ENCODE results near the gene TMEM108. TPM values are rescaled to one million over a fixed set of nuclear protein-coding genes. Genes with fewer than 3 reads are reported as not detected.

The TMEM108 gene
- polyA plus RNA-seq, 1 of the 3 experiments (the other 2 are of a cell fraction) = 8.6 TPM

DNA sequence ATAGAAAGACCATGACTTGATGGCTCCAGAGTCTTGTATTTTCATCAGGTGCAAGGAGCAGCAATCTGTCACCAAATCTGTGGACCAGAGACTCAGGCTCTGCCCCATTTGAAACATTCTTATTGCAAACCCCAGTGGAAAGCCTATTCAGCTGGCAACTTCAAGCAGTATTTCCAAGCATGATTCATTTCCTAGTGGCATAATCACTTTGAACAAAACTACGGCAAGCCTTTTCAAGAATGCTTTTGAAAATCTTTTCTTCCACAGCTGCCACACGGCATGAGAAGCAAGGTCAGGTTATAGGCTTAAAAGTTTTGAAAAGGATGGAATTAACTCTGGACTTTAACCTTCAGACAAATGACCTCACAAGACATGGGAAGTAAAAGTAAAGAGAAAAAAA, 239.6 kb downstream of the TMEM108 start:
- peaks cover 10% of the 10 kb centered on the region for H3F3A ChIP-seq (replicated peaks; ENCODE audit: insufficient read depth)
- no peaks in the 10 kb centered on the region for H3K9me2 ChIP-seq
- peaks cover 0 to 7% of the 10 kb centered on the region in 2 experiments; a peak in 1 of 4 replicates for H3K4me1 ChIP-seq (ENCODE audit: control insufficient read depth in 1 of 2, insufficient read depth in 2 of 2, low read depth in 1 of 2, low read length in 1 of 2)
- DNase-seq = no peak
- H3K4me3 ChIP-seq (ENCODE audit: low read depth in 2 of 2, low read length in 1 of 2) = no peak overlapping the region
- TF ChIP-seq RFX5 (IDR thresholded peaks at IDR 0.05; ENCODE audit: low read length) = no peak
- TF ChIP-seq GABPA (IDR thresholded peaks at IDR 0.05; ENCODE audit: low read depth) = no peak
- TF ChIP-seq FOSL2 (IDR thresholded peaks at IDR 0.05; ENCODE audit: borderline replicate concordance, low read depth) = peak; percentile 46; the same call in 1 of the 2 replicates
- TF ChIP-seq, protein P1, sequence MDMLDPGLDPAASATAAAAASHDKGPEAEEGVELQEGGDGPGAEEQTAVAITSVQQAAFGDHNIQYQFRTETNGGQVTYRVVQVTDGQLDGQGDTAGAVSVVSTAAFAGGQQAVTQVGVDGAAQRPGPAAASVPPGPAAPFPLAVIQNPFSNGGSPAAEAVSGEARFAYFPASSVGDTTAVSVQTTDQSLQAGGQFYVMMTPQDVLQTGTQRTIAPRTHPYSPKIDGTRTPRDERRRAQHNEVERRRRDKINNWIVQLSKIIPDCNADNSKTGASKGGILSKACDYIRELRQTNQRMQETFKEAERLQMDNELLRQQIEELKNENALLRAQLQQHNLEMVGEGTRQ (IDR thresholded peaks at IDR 0.05; ENCODE audit: borderline replicate concordance, low read depth, low read length) = no peak
- TF ChIP-seq SIN3A (IDR thresholded peaks at IDR 0.05; ENCODE audit: borderline replicate concordance, low read depth, low read length) = no peak
- TF ChIP-seq TCF12 (IDR thresholded peaks at IDR 0.05) = peak; percentile 46; the same call in 1 of the 2 replicates
- peak overlapping the region; percentile 26; the same call in 1 of the 2 replicates for H3K9ac ChIP-seq
- H2AFZ ChIP-seq (ENCODE audit: low read depth) = peak overlapping the region; percentile 65
- WGBS (ENCODE audit: low lambda C conversion rate) = 6% methylated on average over 2 of the region's 2 CpGs
- no peaks in the 10 kb centered on the region for H3K9me3 ChIP-seq
- ChIA-PET POLR2A (no interaction called here), CTCF (no interaction called here)
- no peaks in the 10 kb centered on the region for H4K20me1 ChIP-seq (ENCODE audit: insufficient read depth)
- H3K36me3 ChIP-seq (replicated peaks in 1 of 2; ENCODE audit: control insufficient read depth in 1 of 2, insufficient read depth in 2 of 2, low read length in 1 of 2) = no peaks in the 10 kb centered on the region
- H3K27me3 ChIP-seq (ENCODE audit: insufficient read depth) = no peaks in the 10 kb centered on the region
- H3K79me2 ChIP-seq (ENCODE audit: insufficient read depth) = no peaks in the 10 kb centered on the region
- peak overlapping the region; percentile 16 to 69; a peak in 3 of 4 replicates for H3K27ac ChIP-seq (ENCODE audit: low read depth in 2 of 2, low read length in 1 of 2)
- peak overlapping the region; percentile 63; the same call in 1 of the 2 replicates for H3K4me2 ChIP-seq

DNA sequence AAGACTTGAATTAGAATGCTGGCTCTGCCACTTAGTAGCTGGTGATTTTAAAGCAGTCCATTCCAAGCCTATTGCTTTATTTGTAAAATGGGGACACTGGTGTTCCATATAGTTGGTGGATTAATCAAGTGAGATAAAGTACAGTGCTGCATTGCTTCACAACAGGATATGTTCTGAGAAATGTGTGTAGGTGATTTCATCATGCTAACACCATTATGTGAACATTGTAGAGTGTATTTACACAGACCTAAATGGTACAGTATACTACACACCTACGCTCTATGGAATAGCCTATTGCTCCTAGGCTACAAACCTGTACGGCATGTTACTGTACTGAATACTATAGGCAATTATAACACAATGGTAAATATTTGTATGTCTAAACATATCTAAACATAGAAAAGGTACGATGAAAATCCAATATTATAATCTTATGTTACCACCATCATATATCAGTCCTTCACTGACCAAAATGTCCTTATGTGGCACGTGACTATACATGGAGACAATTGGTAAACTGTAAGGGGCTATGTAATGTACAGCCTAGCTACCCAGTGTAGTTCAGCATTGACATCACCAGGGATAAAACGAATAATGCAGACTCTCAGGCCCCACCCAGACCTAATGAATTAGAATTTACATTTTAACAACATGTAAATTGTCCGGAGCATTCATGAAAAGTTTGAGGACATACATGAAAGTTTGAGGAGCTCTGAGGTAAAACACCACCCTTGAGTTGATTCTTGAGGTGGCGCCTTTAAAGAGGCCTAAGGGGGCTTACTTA, 240.3 kb downstream of the TMEM108 start:
- Histone ChIP-seq H3K4me2 (peak overlapping the region; percentile 63; the same call in 1 of the 2 replicates), H3K79me2 (ENCODE audit: insufficient read depth) (no peaks in the 10 kb centered on the region), H3K9me2 (no peaks in the 10 kb centered on the region), H2AFZ (ENCODE audit: low read depth) (peak overlapping the region; percentile 65), H3F3A (replicated peaks; ENCODE audit: insufficient read depth) (peaks cover 10% of the 10 kb centered on the region), H3K27me3 (ENCODE audit: insufficient read depth) (no peaks in the 10 kb centered on the region), H3K9me3 (no peaks in the 10 kb centered on the region), H3K4me1 (ENCODE audit: control insufficient read depth in 1 of 2, insufficient read depth in 2 of 2, low read depth in 1 of 2, low read length in 1 of 2) (peaks cover 0 to 9% of the 10 kb centered on the region in 2 experiments; a peak in 2 of 4 replicates), H4K20me1 (ENCODE audit: insufficient read depth) (no peaks in the 10 kb centered on the region), H3K4me3 (ENCODE audit: low read depth in 2 of 2, low read length in 1 of 2) (no peak overlapping the region), H3K27ac (ENCODE audit: low read depth in 2 of 2, low read length in 1 of 2) (peak overlapping the region in 1 of 2 experiments; percentile 69; a peak in 3 of 4 replicates), H3K9ac (peak overlapping the region; percentile 26; the same call in 1 of the 2 replicates), H3K36me3 (replicated peaks in 1 of 2; ENCODE audit: control insufficient read depth in 1 of 2, insufficient read depth in 2 of 2, low read length in 1 of 2) (no peaks in the 10 kb centered on the region)
- CTCF ChIA-PET = no interaction called here
- no peak for DNase-seq
- POLR2A ChIA-PET = no interaction called here
- WGBS (ENCODE audit: low lambda C conversion rate) = 97% methylated on average over 7 of the region's 7 CpGs
- TF ChIP-seq, protein P2, sequence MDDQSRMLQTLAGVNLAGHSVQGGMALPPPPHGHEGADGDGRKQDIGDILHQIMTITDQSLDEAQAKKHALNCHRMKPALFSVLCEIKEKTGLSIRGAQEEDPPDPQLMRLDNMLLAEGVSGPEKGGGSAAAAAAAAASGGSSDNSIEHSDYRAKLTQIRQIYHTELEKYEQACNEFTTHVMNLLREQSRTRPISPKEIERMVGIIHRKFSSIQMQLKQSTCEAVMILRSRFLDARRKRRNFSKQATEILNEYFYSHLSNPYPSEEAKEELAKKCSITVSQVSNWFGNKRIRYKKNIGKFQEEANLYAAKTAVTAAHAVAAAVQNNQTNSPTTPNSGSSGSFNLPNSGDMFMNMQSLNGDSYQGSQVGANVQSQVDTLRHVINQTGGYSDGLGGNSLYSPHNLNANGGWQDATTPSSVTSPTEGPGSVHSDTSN (IDR thresholded peaks at IDR 0.05) = no peak
- TF ChIP-seq TCF12 (IDR thresholded peaks at IDR 0.05) = no peak
- TF ChIP-seq YY1 (IDR thresholded peaks at IDR 0.05; ENCODE audit: low read depth) = no peak
- no peak for TF ChIP-seq FOSL2 (IDR thresholded peaks at IDR 0.05; ENCODE audit: borderline replicate concordance, low read depth)
- no peak for TF ChIP-seq CHD2 (IDR thresholded peaks at IDR 0.05; ENCODE audit: low read length, partially characterized antibody)
- TF ChIP-seq, protein P3, sequence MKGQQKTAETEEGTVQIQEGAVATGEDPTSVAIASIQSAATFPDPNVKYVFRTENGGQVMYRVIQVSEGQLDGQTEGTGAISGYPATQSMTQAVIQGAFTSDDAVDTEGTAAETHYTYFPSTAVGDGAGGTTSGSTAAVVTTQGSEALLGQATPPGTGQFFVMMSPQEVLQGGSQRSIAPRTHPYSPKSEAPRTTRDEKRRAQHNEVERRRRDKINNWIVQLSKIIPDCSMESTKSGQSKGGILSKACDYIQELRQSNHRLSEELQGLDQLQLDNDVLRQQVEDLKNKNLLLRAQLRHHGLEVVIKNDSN (IDR thresholded peaks at IDR 0.05; ENCODE audit: borderline replicate concordance, low read depth) = no peak
- TF ChIP-seq, protein P4, sequence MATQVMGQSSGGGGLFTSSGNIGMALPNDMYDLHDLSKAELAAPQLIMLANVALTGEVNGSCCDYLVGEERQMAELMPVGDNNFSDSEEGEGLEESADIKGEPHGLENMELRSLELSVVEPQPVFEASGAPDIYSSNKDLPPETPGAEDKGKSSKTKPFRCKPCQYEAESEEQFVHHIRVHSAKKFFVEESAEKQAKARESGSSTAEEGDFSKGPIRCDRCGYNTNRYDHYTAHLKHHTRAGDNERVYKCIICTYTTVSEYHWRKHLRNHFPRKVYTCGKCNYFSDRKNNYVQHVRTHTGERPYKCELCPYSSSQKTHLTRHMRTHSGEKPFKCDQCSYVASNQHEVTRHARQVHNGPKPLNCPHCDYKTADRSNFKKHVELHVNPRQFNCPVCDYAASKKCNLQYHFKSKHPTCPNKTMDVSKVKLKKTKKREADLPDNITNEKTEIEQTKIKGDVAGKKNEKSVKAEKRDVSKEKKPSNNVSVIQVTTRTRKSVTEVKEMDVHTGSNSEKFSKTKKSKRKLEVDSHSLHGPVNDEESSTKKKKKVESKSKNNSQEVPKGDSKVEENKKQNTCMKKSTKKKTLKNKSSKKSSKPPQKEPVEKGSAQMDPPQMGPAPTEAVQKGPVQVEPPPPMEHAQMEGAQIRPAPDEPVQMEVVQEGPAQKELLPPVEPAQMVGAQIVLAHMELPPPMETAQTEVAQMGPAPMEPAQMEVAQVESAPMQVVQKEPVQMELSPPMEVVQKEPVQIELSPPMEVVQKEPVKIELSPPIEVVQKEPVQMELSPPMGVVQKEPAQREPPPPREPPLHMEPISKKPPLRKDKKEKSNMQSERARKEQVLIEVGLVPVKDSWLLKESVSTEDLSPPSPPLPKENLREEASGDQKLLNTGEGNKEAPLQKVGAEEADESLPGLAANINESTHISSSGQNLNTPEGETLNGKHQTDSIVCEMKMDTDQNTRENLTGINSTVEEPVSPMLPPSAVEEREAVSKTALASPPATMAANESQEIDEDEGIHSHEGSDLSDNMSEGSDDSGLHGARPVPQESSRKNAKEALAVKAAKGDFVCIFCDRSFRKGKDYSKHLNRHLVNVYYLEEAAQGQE (IDR thresholded peaks at IDR 0.05; ENCODE audit: low read depth, low read length) = no peak
- no peak for TF ChIP-seq RAD21 (IDR thresholded peaks at IDR 0.05; ENCODE audit: low read length)
- TF ChIP-seq GATA2 (CRISPR knock-in tag; IDR thresholded peaks at IDR 0.05) = no peak
- TF ChIP-seq RCOR1 (IDR thresholded peaks at IDR 0.05; ENCODE audit: low read length) = no peak
- TF ChIP-seq FOXJ3 (CRISPR knock-in tag; IDR thresholded peaks at IDR 0.05) = no peak
- TF ChIP-seq SIN3A (IDR thresholded peaks at IDR 0.05; ENCODE audit: borderline replicate concordance, low read depth, low read length) = no peak
- no peak for TF ChIP-seq MXI1 (IDR thresholded peaks at IDR 0.05; ENCODE audit: low read depth, low read length)
- TF ChIP-seq, protein P5, sequence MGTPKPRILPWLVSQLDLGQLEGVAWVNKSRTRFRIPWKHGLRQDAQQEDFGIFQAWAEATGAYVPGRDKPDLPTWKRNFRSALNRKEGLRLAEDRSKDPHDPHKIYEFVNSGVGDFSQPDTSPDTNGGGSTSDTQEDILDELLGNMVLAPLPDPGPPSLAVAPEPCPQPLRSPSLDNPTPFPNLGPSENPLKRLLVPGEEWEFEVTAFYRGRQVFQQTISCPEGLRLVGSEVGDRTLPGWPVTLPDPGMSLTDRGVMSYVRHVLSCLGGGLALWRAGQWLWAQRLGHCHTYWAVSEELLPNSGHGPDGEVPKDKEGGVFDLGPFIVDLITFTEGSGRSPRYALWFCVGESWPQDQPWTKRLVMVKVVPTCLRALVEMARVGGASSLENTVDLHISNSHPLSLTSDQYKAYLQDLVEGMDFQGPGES (IDR thresholded peaks at IDR 0.05; ENCODE audit: low read depth, low read length) = no peak

All from SK-N-SH (cell line).